IMR-90 (cell line): ENCODE results near the gene SEMA4D. TPM values are rescaled to one million over a fixed set of nuclear protein-coding genes. Genes with fewer than 3 reads are reported as not detected.

Experiments used
- ATAC-seq: fragments of 200-7000 bp; cut with Tn5 transposase; 2 replicates; pipeline ENCODE4 v1.9.1; 2020; ENCODE audit warnings: low read depth, mild to moderate bottlenecking, moderate library complexity
- BruUV-seq: library from RNA; stranded (reverse); fragments of 400-500 nt; replicated peaks from 2 replicates; lab custom pipeline; 2021; lab: Mats Ljungman, UMichigan
- CTCF ChIA-PET: fragments of 300-600 bp; formaldehyde crosslinking; extraction: SDS; loops from one replicate; lab custom pipeline; 2021; ENCODE audit warnings: antibody characterized with exemption; lab: Yijun Ruan, JAX
- POLR2A ChIA-PET: fragments of 300-600 bp; sonication (Branson Sonifier 250); formaldehyde crosslinking; loops from one replicate; lab custom pipeline; 2022; ENCODE audit warnings: antibody characterized with exemption; ENCODE audit not compliant: unreplicated experiment; lab: Charles Lee
- DNase-seq: peaks from one replicate; pipeline ENCODE4 v3.0.0; 2013
- H2AFZ ChIP-seq: replicated peaks from 2 replicates; pipeline ENCODE3; 2013; ENCODE audit warnings: low read length, mild to moderate bottlenecking; ENCODE audit not compliant: poor library complexity
- H2AK5ac ChIP-seq: 2 replicates; pipeline ENCODE4 v1.6.1; 2013; ENCODE audit warnings: low read depth, low read length, inconsistent platforms
- H2AK9ac ChIP-seq: replicated peaks from 2 replicates; pipeline ENCODE3; 2013; ENCODE audit warnings: mild to moderate bottlenecking, low read depth, low read length, moderate library complexity; ENCODE audit not compliant: poor library complexity
- H2BK120ac ChIP-seq: 2 replicates; pipeline ENCODE4 v1.6.1; 2013; ENCODE audit warnings: low read depth, low read length, inconsistent platforms
- H2BK15ac ChIP-seq: 3 replicates; pipeline ENCODE4 v1.6.1; 2013; ENCODE audit warnings: low read depth, low read length, inconsistent platforms
- H2BK20ac ChIP-seq: 2 replicates; pipeline ENCODE4 v1.6.1; 2013; ENCODE audit warnings: low read depth, mild to moderate bottlenecking, inconsistent platforms, low read length, moderate library complexity
- H2BK5ac ChIP-seq: 2 replicates; pipeline ENCODE4 v1.6.1; 2013; ENCODE audit warnings: mild to moderate bottlenecking, low read depth, low read length, inconsistent platforms; ENCODE audit not compliant: poor library complexity, severe bottlenecking
- H3K14ac ChIP-seq: replicated peaks from 2 replicates; pipeline ENCODE4 v1.6.1; 2013; ENCODE audit warnings: low read depth, low read length, inconsistent platforms
- H3K18ac ChIP-seq: 2 replicates; pipeline ENCODE4 v1.6.1; 2013; ENCODE audit warnings: low read depth, low read length, control low read depth
- H3K23ac ChIP-seq: 2 replicates; pipeline ENCODE4 v1.6.1; 2013; ENCODE audit warnings: low read depth, low read length, inconsistent platforms
- H3K27ac ChIP-seq: 2 replicates; pipeline ENCODE4 v1.5.1; 2013; ENCODE audit warnings: mild to moderate bottlenecking, control low read depth, low read length; ENCODE audit not compliant: insufficient read depth
- H3K27me3 ChIP-seq: 2 replicates; pipeline ENCODE4 v1.6.1; 2013; ENCODE audit warnings: low read length; ENCODE audit not compliant: control insufficient read depth, insufficient read depth
- H3K36me3 ChIP-seq: 2 replicates; pipeline ENCODE4 v1.6.1; 2013; ENCODE audit warnings: low read length, mixed read lengths; ENCODE audit not compliant: control insufficient read depth, insufficient read depth
- H3K4ac ChIP-seq: 2 replicates; pipeline ENCODE4 v1.6.1; 2013; ENCODE audit warnings: low read depth, low read length, inconsistent platforms
- H3K4me1 ChIP-seq: 2 replicates; pipeline ENCODE4 v1.6.1; 2013; ENCODE audit warnings: low read length, mixed read lengths; ENCODE audit not compliant: control insufficient read depth, insufficient read depth
- H3K4me2 ChIP-seq: 2 replicates; pipeline ENCODE4 v1.6.1; 2013; ENCODE audit warnings: low read depth, mild to moderate bottlenecking, control low read depth, low read length, moderate library complexity
- H3K4me3 ChIP-seq: 2 replicates; pipeline ENCODE4 v1.5.1; 2013; ENCODE audit warnings: low read depth, mild to moderate bottlenecking, control low read depth, low read length, moderate library complexity; ENCODE audit not compliant: insufficient read depth
- H3K56ac ChIP-seq: 2 replicates; pipeline ENCODE4 v1.6.1; 2013; ENCODE audit warnings: low read length, inconsistent platforms; ENCODE audit not compliant: insufficient read depth; ENCODE audit errors: extremely low read depth
- H3K79me1 ChIP-seq, 2 experiments: 2 replicates each; pipeline ENCODE4 v1.6.1; 2013; ENCODE audit warnings: low read length in 2 of 2, inconsistent platforms in 1 of 2, low read depth in 1 of 2
- H3K9ac ChIP-seq: 2 replicates; pipeline ENCODE4 v1.6.1; 2013; ENCODE audit warnings: low read depth, low read length, control low read depth
- H3K9me1 ChIP-seq: 2 replicates; pipeline ENCODE4 v1.6.1; 2013; ENCODE audit warnings: low read length, inconsistent platforms; ENCODE audit not compliant: insufficient read depth
- H3K9me3 ChIP-seq: 2 replicates; pipeline ENCODE4 v1.6.1; 2013; ENCODE audit warnings: low read length; ENCODE audit not compliant: control insufficient read depth, insufficient read depth
- H4K20me1 ChIP-seq: 2 replicates; pipeline ENCODE4 v1.6.1; 2013; ENCODE audit warnings: low read length, inconsistent platforms; ENCODE audit not compliant: insufficient read depth
- H4K5ac ChIP-seq: 2 replicates; pipeline ENCODE4 v1.6.1; 2013; ENCODE audit warnings: mild to moderate bottlenecking, low read depth, low read length, control low read depth
- H4K8ac ChIP-seq, 2 experiments: 2 replicates each; pipeline ENCODE4 v1.6.1; 2013; ENCODE audit warnings: low read depth in 2 of 2, low read length in 2 of 2, control low read depth in 1 of 2, inconsistent platforms in 1 of 2
- H4K91ac ChIP-seq: 2 replicates; pipeline ENCODE4 v1.6.1; 2013; ENCODE audit warnings: low read depth, low read length, inconsistent platforms; ENCODE audit not compliant: insufficient read depth
- BHLHE40 ChIP-seq: fragments of 150-350 bp; IDR thresholded peaks from 2 replicates; pipeline ENCODE4 v1.6.1; 2016; ENCODE audit warnings: mild to moderate bottlenecking, low read depth, low read length
- CEBPB ChIP-seq: IDR thresholded peaks from 2 replicates; pipeline ENCODE4 v1.6.1; 2012; ENCODE audit warnings: low read depth, low read length, improper control_type of control experiment
- CHD1 ChIP-seq: IDR thresholded peaks from 2 replicates; pipeline ENCODE4 v1.6.1; 2012; ENCODE audit warnings: low read depth, low read length, improper control_type of control experiment
- FOS ChIP-seq: fragments of 150-350 bp; IDR thresholded peaks from 2 replicates; pipeline ENCODE4 v1.6.1; 2016; ENCODE audit warnings: low read depth, low read length
- MAFK ChIP-seq: IDR thresholded peaks from 2 replicates; pipeline ENCODE4 v1.6.1; 2012; ENCODE audit warnings: low read depth, low read length, improper control_type of control experiment
- MAZ ChIP-seq: IDR thresholded peaks from 2 replicates; pipeline ENCODE4 v1.6.1; 2012; ENCODE audit warnings: low read depth, mild to moderate bottlenecking, low read length, improper control_type of control experiment, moderate library complexity, borderline replicate concordance
- MXI1 ChIP-seq: IDR thresholded peaks from 2 replicates; pipeline ENCODE4 v1.6.1; 2012; ENCODE audit warnings: low read depth, mild to moderate bottlenecking, low read length, moderate library complexity, borderline replicate concordance
- POLR2A ChIP-seq: IDR thresholded peaks from 2 replicates; pipeline ENCODE4 v1.6.1; 2012; ENCODE audit warnings: mild to moderate bottlenecking, low read depth, low read length
- RAD21 ChIP-seq: IDR thresholded peaks from 2 replicates; pipeline ENCODE4 v1.6.1; 2012; ENCODE audit warnings: low read length, improper control_type of control experiment
- RFX5 ChIP-seq: IDR thresholded peaks from 2 replicates; pipeline ENCODE4 v1.8.0; 2012; ENCODE audit warnings: low read depth, mild to moderate bottlenecking, low read length, moderate library complexity
- SMC3 ChIP-seq: fragments of 150-350 bp; IDR thresholded peaks from 2 replicates; pipeline ENCODE4 v1.6.1; 2016; ENCODE audit warnings: low read depth, mild to moderate bottlenecking, antibody characterized with exemption, low read length, moderate library complexity
- USF2 ChIP-seq: fragments of 150-350 bp; IDR thresholded peaks from 2 replicates; pipeline ENCODE4 v1.6.1; 2017; ENCODE audit warnings: mild to moderate bottlenecking, antibody characterized with exemption, low read length, low read depth
- WGBS, 2 experiments: methylation state at CpG; one replicate each; pipeline versions ENCODE4 v1.1.5 to v1.1.7; 2013; ENCODE audit warnings: missing lambda C conversion rate in 2 of 2; ENCODE audit not compliant: insufficient read length in 1 of 2; ENCODE audit errors: extremely low coverage in 2 of 2; 5-methylcytosine and 5-hydroxymethylcytosine counted together
- dilution Hi-C: fragments of 300-500 bp; cut with HindIII; formaldehyde crosslinking; loops from one replicate; pipeline ENCODE4 v1.14.3; 2018; ENCODE audit warnings: low sequenced_read_pairs; ENCODE audit not compliant: unreplicated experiment
- in situ Hi-C: fragments of 300-500 bp; cut with MboI; formaldehyde crosslinking; loops from 3 replicates; pipeline ENCODE4 v1.14.3; 2019; ENCODE audit warnings: low sequenced_read_pairs, inconsistent platforms, mixed read lengths
- intact Hi-C: fragments of 100-400 bp; cut with micrococcal nuclease; formaldehyde crosslinking; loops from 2 replicates; pipeline ENCODE4 v1.10.0; 2022
- polyA plus RNA-seq, 3 experiments: library from polyadenylated mRNA; depleted of rRNA; stranded (reverse); fragments of >200 nt; gene quantifications; 2 replicates each; pipeline ENCODE4 v1.2.3, GENCODE V29; 2012; ENCODE audit warnings: low replicate concordance in 1 of 3
- total RNA-seq: library from RNA; depleted of rRNA; stranded (reverse); fragments of >200 nt; gene quantifications from 2 replicates; pipeline ENCODE4 v1.2.3, GENCODE V29; 2012
- TF ChIP-seq, protein P1 (sequence below): conservative IDR thresholded peaks from 2 replicates; pipeline ENCODE4 v1.5.1; 2012; ENCODE audit warnings: mild to moderate bottlenecking, low read depth, low read length, improper control_type of control experiment

SEMA4D gene
- total and polyA plus RNA-seq, 2 of the 4 experiments (the other 2 are of a cell fraction): 0.90 to 1.5 TPM

DNA sequence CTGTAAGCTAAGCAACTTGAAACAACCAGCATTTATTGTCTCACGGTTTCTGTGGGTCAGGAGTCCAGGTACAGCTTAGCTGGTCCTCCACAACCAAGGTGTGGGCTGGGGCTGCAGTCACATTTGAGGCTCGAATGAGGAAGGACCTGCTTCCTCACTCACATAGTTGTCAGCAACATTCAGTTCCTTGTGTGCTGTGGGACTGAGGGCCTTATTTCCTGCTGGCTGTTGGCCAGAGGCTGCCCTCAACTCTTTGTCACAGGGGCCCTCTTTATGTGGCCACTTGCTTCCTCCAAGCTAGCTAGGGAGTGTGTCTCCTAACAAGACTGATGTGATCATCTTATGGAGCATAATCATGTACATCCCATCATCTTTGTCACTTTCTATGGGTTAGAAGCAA is 29.2 kb upstream of the SEMA4D start:
- BruUV-seq: no TSS peak
- ChIA-PET CTCF (no interaction called here), POLR2A (no interaction called here)
- Histone ChIP-seq H3K27ac (no peak overlapping the region), H4K20me1 (no peaks in the 10 kb centered on the region), H4K8ac (no peak overlapping the region), H3K4me3 (no peak overlapping the region), H2BK15ac (no peak overlapping the region), H2BK5ac (no peak overlapping the region), H4K91ac (no peak overlapping the region), H3K9ac (no peak overlapping the region), H3K4me2 (no peak overlapping the region), H2AK9ac (no peak overlapping the region), H2BK20ac (no peak overlapping the region), H3K4me1 (peaks cover 4% of the 10 kb centered on the region; the same call in 1 of the 2 replicates), H3K36me3 (no peaks in the 10 kb centered on the region), H3K9me1 (no peaks in the 10 kb centered on the region), H3K23ac (no peak overlapping the region), H2AK5ac (no peak overlapping the region), H2BK120ac (no peak overlapping the region), H3K4ac (no peak overlapping the region), H3K27me3 (peaks cover 22% of the 10 kb centered on the region), H3K18ac (no peak overlapping the region), H3K56ac (no peak overlapping the region), H3K14ac (no peak overlapping the region), H4K5ac (no peak overlapping the region), H3K79me1 (no peaks in the 10 kb centered on the region), H2AFZ (no peak overlapping the region), H3K9me3 (peaks cover 3% of the 10 kb centered on the region; the same call in 1 of the 2 replicates)
- WGBS, 2 experiments: no CpG with 5 or more reads among the region's 2 CpGs
- ATAC-seq (no peak), DNase-seq (no peak)
- intact Hi-C loops (no loop called here), dilution Hi-C loops (no loop called here), in situ Hi-C loops (no loop called here)
- TF ChIP-seq CHD1 (no peak), MAFK (no peak), POLR2A (no peak), RFX5 (no peak), MAZ (no peak), RAD21 (no peak), MXI1 (no peak), SMC3 (no peak), CEBPB (no peak), BHLHE40 (no peak), USF2 (no peak), FOS (no peak)
- TF ChIP-seq, protein P1, sequence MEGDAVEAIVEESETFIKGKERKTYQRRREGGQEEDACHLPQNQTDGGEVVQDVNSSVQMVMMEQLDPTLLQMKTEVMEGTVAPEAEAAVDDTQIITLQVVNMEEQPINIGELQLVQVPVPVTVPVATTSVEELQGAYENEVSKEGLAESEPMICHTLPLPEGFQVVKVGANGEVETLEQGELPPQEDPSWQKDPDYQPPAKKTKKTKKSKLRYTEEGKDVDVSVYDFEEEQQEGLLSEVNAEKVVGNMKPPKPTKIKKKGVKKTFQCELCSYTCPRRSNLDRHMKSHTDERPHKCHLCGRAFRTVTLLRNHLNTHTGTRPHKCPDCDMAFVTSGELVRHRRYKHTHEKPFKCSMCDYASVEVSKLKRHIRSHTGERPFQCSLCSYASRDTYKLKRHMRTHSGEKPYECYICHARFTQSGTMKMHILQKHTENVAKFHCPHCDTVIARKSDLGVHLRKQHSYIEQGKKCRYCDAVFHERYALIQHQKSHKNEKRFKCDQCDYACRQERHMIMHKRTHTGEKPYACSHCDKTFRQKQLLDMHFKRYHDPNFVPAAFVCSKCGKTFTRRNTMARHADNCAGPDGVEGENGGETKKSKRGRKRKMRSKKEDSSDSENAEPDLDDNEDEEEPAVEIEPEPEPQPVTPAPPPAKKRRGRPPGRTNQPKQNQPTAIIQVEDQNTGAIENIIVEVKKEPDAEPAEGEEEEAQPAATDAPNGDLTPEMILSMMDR: no peak
